LNCaP clone FGC (cell line): ENCODE data around the gene RING1.

Experiments used
- DNase-seq: peaks from one replicate; pipeline ENCODE4 v3.0.0-alpha.2; 2011; ENCODE audit warnings: low read depth
- H3K4me3 ChIP-seq: 2 replicates; pipeline ENCODE4 v1.5.1; 2011; ENCODE audit warnings: mild to moderate bottlenecking, low read depth, low read length, control low read depth
- TF ChIP-seq, protein P1 (sequence below): IDR thresholded peaks from 2 replicates; pipeline ENCODE4 v1.5.1; 2012; ENCODE audit warnings: mild to moderate bottlenecking; ENCODE audit not compliant: control insufficient read depth, insufficient read depth; ENCODE audit errors: extremely low read depth

Gene RING1

DNA sequence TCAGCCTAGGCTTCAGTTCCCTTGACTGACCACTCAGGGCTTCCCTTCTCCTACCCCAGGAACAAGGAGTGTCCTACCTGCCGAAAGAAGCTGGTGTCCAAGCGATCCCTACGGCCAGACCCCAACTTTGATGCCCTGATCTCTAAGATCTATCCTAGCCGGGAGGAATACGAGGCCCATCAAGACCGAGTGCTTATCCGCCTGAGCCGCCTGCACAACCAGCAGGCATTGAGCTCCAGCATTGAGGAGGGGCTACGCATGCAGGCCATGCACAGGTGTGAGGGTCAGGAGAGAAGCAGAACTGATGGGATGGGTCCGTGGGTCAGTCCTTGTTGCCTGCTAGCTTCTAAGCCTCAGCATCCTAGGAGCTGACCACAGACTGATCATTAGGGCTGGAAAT lies 1.6 kb downstream of the RING1 start:
- DNase-seq = no peak
- TF ChIP-seq, protein P1, sequence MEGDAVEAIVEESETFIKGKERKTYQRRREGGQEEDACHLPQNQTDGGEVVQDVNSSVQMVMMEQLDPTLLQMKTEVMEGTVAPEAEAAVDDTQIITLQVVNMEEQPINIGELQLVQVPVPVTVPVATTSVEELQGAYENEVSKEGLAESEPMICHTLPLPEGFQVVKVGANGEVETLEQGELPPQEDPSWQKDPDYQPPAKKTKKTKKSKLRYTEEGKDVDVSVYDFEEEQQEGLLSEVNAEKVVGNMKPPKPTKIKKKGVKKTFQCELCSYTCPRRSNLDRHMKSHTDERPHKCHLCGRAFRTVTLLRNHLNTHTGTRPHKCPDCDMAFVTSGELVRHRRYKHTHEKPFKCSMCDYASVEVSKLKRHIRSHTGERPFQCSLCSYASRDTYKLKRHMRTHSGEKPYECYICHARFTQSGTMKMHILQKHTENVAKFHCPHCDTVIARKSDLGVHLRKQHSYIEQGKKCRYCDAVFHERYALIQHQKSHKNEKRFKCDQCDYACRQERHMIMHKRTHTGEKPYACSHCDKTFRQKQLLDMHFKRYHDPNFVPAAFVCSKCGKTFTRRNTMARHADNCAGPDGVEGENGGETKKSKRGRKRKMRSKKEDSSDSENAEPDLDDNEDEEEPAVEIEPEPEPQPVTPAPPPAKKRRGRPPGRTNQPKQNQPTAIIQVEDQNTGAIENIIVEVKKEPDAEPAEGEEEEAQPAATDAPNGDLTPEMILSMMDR = no peak
- H3K4me3 ChIP-seq = no peak overlapping the region

DNA sequence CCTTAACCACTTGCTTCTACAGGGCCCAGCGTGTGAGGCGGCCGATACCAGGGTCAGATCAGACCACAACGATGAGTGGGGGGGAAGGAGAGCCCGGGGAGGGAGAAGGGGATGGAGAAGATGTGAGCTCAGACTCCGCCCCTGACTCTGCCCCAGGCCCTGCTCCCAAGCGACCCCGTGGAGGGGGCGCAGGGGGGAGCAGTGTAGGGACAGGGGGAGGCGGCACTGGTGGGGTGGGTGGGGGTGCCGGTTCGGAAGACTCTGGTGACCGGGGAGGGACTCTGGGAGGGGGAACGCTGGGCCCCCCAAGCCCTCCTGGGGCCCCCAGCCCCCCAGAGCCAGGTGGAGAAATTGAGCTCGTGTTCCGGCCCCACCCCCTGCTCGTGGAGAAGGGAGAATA lies 2.8 kb downstream of the RING1 start:
- TF ChIP-seq, protein P1 = no peak
- no peak for DNase-seq
- no peak overlapping the region for H3K4me3 ChIP-seq

DNA sequence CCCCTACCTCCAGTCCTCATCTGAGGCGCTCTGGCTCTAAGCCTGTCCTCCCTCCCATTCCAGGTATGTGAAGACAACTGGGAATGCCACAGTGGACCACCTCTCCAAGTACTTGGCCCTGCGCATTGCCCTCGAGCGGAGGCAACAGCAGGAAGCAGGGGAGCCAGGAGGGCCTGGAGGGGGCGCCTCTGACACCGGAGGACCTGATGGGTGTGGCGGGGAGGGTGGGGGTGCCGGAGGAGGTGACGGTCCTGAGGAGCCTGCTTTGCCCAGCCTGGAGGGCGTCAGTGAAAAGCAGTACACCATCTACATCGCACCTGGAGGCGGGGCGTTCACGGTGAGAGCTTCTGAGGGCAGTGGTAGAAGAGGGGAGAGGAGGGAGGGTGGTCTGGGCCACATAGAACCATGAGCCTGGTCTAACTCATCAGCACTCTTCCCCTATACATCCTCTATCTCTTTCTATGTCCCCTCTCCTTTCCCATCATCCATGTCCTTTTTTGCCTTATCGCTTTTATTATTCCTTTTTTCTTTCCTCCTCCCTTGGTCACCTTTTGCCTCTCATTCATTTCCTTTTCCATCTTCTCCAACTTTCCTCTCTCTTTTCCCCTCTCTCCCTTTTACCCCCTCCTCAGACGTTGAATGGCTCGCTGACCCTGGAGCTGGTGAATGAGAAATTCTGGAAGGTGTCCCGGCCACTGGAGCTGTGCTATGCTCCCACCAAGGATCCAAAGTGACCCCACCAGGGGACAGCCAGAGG lies 3.5 kb downstream of the RING1 start:
- H3K4me3 ChIP-seq = no peak overlapping the region
- TF ChIP-seq, protein P1 = no peak
- no peak for DNase-seq

DNA sequence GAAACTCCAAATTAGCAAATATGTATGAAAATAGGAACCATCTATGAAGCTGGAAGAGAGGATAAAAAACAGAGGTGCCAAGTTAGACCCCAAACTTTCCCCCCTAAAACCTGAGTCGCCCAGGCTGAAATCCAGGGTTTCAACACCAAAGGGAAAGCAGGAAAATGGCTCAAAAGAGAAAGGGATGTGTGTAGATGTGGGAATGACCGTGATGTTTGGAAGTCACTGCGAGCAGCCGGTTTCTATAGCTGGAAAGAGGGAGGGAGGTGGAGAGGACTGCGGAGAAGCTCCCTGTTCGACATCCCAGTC lies 4.5 kb downstream of the RING1 start:
- DNase-seq = no peak
- TF ChIP-seq, protein P1 = no peak
- H3K4me3 ChIP-seq = no peak overlapping the region

DNA sequence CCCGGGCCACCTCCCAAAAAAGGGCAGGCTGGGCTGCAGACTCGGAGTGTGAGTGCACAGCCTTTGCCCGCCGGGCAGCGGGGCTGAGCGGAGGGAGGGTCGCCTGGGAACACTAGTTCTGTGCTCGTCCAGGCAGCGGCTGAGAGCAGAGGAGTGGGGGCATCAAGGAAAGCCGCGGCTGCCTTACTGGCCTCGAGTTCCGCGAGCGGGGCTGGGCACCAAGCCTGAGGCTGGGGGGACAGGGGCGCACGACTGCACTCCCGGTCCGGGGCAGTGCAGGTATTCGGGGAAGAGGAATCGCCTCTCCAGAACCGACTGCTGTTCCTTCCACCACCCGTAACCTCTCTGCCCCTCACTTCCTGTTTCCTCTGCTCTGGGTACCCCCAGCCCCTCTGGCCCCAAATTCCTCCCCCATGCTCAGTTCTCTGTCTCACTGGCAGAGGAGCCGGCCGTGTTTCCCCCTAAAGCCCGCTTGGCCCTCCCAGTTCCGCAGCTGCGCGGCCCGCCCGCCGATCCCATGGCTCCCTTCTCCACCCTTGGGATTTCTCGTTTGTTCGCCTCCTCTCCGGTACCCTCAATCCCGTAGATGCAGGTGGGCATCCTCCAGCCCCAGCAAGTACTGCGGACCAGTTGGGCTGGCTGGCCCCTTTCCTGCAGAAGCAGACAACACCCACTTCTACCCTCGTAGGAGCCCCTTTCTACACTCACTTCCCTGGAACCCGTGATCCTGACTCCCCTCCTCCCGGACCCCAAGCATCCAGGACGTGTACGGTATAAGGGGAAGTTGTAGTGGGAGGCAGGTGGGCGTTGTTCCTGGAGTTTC lies 5.1 kb downstream of the RING1 start:
- 0 out of 2 replicates have a peak overlapping the region, but pooled peaks have one; percentile 15 for H3K4me3 ChIP-seq
- TF ChIP-seq, protein P1 = no peak
- DNase-seq = no peak

DNA sequence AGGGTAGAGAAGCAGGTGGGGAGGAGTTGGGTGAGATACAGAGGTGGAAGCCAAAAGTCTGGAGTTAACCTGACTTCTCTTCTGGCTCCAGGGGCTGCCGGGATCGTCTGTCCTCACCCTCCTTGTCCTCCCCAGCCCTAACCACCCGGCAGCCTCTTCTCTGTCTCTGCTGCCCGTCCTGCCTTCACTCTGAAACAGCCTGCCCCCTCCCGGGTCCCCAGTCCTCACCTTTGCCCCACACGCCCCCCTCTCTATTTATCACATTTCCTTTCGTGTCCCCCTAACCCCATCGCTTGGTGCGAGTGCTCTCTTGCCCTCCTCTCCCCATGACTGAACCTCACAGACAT lies 5.7 kb downstream of the RING1 start:
- no peak for DNase-seq
- no peak overlapping the region for H3K4me3 ChIP-seq
- TF ChIP-seq, protein P1 = no peak
